Measurements from ENCODE around the gene CD70. TPM values are rescaled to one million over a fixed set of nuclear protein-coding genes. Genes with fewer than 3 reads are reported as not detected.

Gene CD70
- total RNA-seq, 4 donors from 2014 or later: 1.2 TPM; not detected in 3

GRCh38 chr19:6576869-6577475 is 14.0 kb downstream of the CD70 start:
- TF ChIP-seq CTCF (IDR thresholded peaks at IDR 0.05): no peak
- no peak for TF ChIP-seq POLR2A (IDR thresholded peaks at IDR 0.05)
- intact Hi-C loops (cut with DNase I; ENCODE audit: low total_unique reads): no loop called here
- Histone ChIP-seq H3K27me3 (no peaks in the 10 kb centered on the region), H3K9me3 (no peaks in the 10 kb centered on the region), H3K27ac (no peak overlapping the region), H3K4me3 (no peak overlapping the region), H3K36me3 (no peaks in the 10 kb centered on the region), H3K4me1 (no peaks in the 10 kb centered on the region)
- no peak for DNase-seq

- DNase-seq: no peak
- Histone ChIP-seq H3K4me1 (no peaks in the 10 kb centered on the region), H3K4me3 (no peak overlapping the region), H3K27ac (no peak overlapping the region), H3K27me3 (no peaks in the 10 kb centered on the region), H3K9me3 (no peaks in the 10 kb centered on the region), H3K36me3 (no peaks in the 10 kb centered on the region)
- intact Hi-C loops (cut with DNase I; ENCODE audit: low total_unique reads): no loop called here
- TF ChIP-seq POLR2A (IDR thresholded peaks at IDR 0.05) (no peak), CTCF (IDR thresholded peaks at IDR 0.05) (no peak)
These were observed 17.6 kb downstream of the CD70 start for GRCh38 chr19:6573350-6573749.

GRCh38 chr19:6572217-6572616 is 18.7 kb downstream of the CD70 start:
- no peak overlapping the region for H3K4me3 ChIP-seq
- no peaks in the 10 kb centered on the region for H3K27me3 ChIP-seq
- no peaks in the 10 kb centered on the region for H3K4me1 ChIP-seq
- intact Hi-C loops (cut with DNase I; ENCODE audit: low total_unique reads): no loop called here
- DNase-seq: no peak
- H3K36me3 ChIP-seq: no peaks in the 10 kb centered on the region
- no peak for TF ChIP-seq CTCF (IDR thresholded peaks at IDR 0.05)
- TF ChIP-seq POLR2A (IDR thresholded peaks at IDR 0.05): no peak
- H3K27ac ChIP-seq: no peak overlapping the region
- H3K9me3 ChIP-seq: no peaks in the 10 kb centered on the region

- intact Hi-C loops (cut with DNase I; ENCODE audit: low total_unique reads): no loop called here
- TF ChIP-seq CTCF (IDR thresholded peaks at IDR 0.05) (no peak), POLR2A (IDR thresholded peaks at IDR 0.05) (no peak)
- H3K27me3 ChIP-seq: no peaks in the 10 kb centered on the region
- no peaks in the 10 kb centered on the region for H3K9me3 ChIP-seq
- DNase-seq: no peak
- no peak overlapping the region for H3K27ac ChIP-seq
- no peak overlapping the region for H3K4me3 ChIP-seq
- H3K36me3 ChIP-seq: no peaks in the 10 kb centered on the region
- H3K4me1 ChIP-seq: no peaks in the 10 kb centered on the region
These were observed 19.8 kb downstream of the CD70 start for GRCh38 chr19:6571167-6571566.

GRCh38 chr19:6570764-6571163 is 20.2 kb downstream of the CD70 start:
- Histone ChIP-seq H3K27ac (no peak overlapping the region), H3K27me3 (no peaks in the 10 kb centered on the region), H3K4me3 (no peak overlapping the region), H3K36me3 (no peaks in the 10 kb centered on the region), H3K4me1 (no peaks in the 10 kb centered on the region), H3K9me3 (no peaks in the 10 kb centered on the region)
- TF ChIP-seq CTCF (IDR thresholded peaks at IDR 0.05): no peak
- TF ChIP-seq POLR2A (IDR thresholded peaks at IDR 0.05): no peak
- intact Hi-C loops (cut with DNase I; ENCODE audit: low total_unique reads): no loop called here
- DNase-seq: no peak

Measured in uterus (tissue), 4 donors.